ENCODE measurements around the gene CWF19L2.
"Not testable (repeated sequence)": the region's sequence is repeated elsewhere in the genome, so short reads cannot be mapped to it uniquely, and the experiment has no call there.

The CWF19L2 gene

DNA sequence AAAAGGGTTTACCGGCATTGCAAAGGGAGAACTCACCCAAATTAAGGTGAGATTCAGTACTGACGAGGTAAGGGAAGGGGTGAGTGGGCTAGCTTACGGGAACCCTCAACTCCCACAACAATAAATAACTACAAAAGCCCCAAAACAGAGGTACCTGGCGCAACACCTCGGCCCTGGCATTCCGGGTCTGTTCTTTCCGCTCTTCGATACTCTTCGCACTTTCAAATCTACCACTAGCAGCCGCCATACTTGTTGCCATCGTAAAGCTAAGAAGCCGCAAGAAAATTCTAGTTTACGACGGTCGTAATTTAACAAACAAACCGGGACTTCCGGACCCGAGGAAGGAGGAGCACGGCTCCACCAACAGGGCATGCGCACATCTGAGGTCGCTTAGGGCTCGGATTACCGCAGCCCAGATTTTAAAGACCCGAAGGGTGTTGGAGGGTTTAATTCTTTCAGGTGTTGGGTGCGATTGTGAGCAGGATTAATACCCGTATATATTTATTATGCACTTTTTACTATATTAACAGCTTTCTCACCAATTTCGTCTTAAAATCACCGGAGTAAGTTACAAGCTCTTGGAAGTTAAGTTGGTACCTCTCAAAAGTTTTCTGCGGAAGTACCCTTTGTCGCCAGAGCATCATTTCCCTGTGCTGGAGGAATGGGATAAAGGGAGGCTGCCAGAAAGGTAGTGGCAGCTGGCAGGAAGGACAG, at the start of gene CWF19L2:
TSS of gene CWF19L2 (minus strand) at position 268 of the 714 bp plus-strand sequence. CDS start at position 259, 9 bp downstream.
- DNase-seq (ENCODE audit: low read depth): peak; percentile 72

DNA sequence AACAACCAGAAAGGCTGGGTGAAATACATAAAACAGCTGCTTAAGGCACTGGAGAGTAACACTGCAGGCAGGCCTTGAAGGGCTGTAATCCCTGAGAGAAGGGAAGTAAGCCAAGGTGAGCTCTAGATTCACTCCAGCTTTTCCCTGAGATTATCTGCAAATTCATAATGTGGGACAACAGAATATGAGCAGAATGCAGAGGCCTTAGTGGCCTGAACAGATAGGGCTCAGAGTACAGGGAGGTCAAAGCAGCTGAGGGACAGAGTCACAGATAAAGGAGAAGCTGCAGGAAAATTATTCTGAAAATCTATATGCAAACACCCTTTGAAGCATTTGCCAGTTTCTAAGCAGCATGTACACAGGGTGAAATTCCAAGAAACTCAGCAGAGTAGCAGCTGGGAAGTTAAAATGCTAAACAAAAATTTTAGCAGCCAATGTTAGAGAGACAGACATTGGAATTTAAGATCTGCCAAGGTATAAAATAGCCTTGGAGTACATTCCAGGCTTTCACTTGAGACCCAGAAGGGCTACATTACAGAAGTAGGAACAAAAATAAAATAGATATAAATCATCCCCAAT, 48.1 kb upstream of the CWF19L2 start:
- DNase-seq (ENCODE audit: low read depth): no peak

DNA sequence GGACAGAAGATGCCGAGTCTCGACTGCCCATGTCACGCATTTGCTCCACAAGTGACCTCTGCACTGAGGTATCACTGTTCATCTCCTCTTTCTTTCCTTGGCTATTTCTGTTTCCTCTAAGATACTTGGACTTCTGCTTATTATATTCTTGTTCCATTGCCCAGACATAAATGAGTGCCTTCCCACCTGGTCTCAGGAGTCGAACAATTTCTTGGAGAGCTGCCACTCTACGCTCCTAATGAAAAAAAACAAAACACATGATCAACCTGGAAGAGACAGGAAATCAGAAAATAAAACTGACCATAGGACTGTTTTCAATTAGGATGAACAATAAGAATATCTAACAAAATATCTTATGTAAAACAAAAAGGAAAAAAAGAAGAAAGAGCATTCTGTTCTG, 47.4 kb upstream of the CWF19L2 start:
- no peak for DNase-seq (ENCODE audit: low read depth)

DNA sequence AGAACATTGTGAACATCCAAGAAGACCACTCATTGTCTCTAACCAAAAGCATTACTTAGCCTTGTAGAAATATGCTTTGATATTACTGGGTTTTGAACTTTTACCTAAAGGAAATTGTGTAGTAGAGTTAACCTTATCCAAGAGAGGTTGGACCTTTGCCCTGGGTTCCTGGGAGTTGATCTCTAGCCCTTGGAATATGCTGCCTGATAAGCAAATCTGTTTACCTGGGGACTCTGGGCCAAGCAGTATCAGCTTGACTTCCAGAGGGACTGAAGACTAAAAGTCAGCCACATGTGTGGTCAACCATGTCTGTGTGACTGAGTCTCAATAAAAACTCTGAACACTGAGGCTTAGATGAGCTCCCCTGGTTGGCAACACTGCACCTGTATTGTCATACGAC, 44.1 kb upstream of the CWF19L2 start:
- DNase-seq (ENCODE audit: low read depth): no peak

DNA sequence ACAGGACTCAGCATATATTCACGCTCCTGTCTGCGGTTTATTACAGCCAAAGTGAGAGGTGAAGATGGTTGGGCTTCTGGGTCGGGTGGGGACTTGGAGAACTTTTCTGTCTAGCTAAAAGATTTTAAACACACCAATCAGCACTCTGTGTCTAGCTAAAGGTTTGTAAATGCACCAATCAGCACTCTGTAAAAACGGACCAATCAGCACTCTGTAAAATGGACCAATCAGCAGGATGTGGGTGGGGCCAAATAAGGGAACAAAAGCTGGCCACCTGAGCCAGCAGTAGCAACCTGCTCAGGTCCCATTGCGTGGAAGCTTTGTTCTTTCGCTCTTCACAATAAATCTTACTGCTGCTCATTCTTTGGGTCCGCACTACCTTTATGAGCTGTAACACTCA, 39.7 kb upstream of the CWF19L2 start:
- not testable (repeated sequence) for DNase-seq (ENCODE audit: low read depth)

DNA sequence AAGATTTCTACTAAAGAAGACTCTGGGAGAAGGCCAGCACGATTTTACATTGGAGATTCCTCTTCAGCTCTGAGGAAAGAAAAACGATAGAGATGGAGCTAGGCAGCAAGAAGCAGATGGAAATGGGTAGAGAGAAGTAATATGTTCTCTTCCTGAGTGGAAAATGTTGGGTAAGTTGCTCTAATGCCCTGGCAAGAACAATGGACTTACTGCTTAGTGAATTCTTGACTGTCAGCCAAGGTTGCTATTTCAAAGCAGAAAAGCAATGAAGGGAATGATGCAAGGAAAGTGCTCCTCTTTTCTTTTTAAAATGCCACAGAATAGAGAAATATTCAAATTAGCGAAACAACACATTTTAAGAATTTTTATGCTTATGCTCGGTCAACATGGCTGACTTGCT, 38.4 kb upstream of the CWF19L2 start:
- no peak for DNase-seq (ENCODE audit: low read depth)

DNA sequence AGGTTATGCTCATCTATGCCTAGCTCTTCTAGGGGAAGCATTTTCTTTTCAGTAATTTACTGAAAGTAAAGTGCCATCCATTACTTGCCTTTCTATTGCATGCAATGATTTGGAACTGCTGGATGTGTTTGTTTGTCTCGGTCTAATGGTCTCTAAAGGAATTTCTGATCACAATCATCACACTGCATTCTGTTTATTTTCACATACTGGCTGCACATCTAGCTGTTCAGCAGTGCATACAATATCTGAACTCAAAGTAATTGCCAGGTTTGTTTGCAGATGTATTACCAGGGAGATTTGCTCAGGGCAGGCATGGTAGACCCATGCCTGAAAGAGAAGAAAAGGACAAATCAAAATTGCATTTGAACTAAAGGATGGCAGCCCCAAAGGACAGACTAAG, 36.4 kb upstream of the CWF19L2 start:
- no peak for DNase-seq (ENCODE audit: low read depth)

DNA sequence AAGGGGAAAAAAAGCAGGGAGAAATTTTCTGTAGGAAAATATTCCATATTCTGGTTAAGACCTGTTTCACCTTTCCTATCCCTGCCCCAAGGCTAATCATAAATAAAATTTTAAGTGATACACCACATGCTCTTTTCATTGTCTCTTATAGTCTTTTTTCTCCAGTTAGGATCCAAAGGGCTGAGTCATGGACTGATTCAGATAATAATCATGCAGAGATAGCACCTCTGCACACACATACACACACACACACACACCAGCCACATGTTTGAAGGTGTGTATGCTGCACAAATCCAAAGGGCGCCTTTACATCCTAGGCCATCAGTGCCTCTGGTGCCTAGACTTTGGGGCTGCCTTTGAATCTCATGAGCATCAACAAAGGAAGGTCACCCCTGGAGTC, 35.5 kb upstream of the CWF19L2 start:
- DNase-seq (ENCODE audit: low read depth): no peak

DNA sequence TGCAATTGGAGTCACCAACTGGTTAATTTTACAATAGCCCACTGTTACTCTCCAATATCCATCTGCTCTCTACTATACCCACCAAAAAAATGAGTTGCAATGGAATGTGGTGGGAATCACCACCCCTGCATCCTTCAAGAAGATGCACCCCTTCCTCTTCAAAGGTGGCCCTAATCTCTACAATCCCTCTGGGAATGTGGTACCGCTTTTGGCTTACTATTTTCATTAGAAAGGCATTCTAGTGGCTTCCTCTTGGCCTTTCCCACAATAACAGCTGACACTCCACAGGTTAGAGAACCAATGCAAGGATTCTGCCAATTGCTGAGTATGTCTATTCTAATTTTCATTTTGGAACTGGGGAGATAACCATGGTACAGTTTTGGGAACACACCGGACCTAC, 33.2 kb upstream of the CWF19L2 start:
- no peak for DNase-seq (ENCODE audit: low read depth)

DNA sequence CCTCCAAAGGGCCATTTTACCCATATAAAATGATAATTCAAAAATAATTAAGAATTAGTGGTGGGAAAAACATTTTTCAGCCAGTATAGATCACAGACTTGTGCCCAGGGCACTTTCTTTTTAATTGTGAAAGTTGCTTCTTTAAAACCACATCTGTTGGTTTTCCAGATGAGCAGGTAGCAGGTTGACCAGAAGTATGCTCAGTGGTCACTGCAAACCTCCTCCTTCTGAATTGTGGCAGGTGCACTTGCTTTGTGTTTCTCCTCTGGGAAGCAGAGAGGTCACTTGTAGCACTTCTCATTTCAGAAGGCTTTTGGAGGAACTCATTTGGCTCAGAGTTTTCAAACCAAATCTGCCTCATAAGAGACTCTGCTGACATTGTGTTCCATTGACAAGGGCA, 24.6 kb upstream of the CWF19L2 start:
- no peak for DNase-seq (ENCODE audit: low read depth)

DNA sequence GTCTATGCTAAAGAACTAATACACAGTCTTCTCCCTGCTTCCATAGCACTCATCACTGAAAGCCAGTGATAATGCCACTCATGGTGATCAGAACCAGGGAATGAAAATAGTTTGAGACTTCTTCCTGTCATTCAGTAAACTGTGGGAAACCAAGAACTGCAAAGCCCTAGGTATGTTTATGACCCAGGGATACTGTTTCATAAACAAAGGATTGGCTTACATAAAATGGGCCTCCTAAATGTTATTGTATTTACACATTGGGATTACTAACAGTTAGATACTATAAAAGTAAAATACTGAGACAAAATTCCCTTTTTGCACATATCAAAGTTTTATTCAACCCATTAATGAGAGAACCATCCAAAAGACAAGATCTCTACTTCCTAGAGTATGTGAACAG, 21.3 kb upstream of the CWF19L2 start:
- DNase-seq (ENCODE audit: low read depth): no peak

DNA sequence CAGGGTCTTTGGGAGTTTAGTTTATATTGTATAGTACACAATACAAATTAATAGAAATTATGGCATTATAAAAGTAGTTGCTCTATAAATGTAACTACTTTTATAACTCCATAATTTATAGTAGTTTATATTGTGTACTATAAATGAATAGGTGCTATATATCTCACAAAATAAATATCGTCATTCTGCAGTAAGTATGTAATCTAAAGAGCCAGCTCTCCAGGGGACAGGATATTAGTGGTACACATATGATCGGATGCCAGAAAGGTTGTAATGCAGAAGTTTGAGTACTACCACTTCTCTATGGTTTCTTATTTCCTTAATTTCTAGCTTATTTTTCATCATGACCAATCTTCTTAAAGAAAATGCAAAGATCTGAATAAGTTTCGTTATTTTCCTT, 20.2 kb upstream of the CWF19L2 start:
- DNase-seq (ENCODE audit: low read depth): no peak

DNA sequence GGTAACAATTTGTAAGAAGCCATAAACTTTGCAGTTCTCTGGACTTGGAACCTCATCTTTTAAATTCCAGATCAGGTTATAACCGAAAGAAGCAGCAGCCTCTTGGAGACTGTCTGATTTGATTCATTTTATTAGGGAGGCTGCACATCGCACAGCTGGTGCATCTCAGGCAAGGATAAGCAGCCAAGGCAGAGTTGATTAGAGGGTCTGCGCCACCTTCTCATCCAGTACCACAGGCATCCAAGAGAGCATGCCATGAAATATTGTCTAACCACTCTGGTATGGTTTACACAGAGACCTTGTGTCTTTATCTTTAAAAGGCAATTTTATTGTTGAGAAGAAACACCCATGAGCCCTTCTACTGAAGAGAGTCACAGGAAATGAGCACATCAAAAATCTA, 16.2 kb upstream of the CWF19L2 start:
- no peak for DNase-seq (ENCODE audit: low read depth)

DNA sequence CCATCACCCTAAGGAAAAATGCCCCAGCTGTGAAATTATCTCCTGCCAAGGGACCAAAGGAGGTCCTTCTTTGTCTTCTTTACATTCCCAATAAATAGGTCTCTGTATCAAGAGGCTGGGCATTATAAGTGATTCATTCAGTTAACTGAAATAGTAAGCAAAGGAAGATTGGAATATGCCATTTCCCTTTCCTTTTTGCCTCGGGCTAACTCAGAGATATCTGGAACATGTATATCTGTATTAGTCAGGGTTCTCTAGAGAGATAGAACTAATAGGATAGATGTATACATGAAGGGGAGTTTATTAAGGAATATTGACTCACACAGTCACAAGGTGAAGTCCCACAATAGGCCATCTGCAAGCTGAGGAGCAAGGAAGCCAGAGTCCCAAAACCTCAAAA, 15.3 kb upstream of the CWF19L2 start:
- no peak for DNase-seq (ENCODE audit: low read depth)

DNA sequence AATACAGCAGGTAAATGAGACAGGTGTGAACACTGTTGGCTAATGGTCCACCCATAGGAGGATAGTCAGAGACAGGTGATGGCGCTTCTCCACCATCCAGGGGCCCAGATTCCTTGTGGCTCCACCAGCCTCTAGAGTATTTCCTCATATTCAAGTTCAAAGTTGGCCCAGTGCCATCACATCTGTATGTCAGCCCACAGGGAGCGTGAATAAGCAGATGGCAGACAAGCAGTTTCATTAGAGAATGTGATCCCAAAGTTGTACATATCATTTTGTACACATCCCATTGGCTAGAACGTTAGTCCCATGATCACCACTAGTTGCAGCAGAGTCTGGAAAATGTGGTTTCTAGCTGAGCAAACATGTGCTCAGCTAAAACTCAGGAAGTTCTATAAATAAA, 11.0 kb upstream of the CWF19L2 start:
- no peak for DNase-seq (ENCODE audit: low read depth)

DNA sequence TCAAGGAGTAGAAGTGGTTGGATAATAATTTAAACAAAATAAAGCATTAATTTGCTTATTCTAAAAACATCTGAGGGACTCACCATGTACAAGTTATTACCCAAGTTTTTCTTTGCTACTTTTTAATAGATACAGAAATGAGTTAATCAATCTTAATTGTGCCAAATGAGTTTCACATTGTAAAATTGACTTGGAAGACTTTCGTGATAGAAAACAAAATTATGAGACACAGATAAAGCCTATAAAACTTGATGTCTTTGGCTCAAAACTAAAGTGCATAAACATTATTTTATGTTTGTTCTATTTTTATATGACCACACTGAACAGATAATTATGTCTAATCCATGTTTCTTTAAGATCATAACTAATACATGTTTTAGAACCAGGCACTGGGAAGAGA, 10.1 kb upstream of the CWF19L2 start:
- DNase-seq (ENCODE audit: low read depth): no peak

DNA sequence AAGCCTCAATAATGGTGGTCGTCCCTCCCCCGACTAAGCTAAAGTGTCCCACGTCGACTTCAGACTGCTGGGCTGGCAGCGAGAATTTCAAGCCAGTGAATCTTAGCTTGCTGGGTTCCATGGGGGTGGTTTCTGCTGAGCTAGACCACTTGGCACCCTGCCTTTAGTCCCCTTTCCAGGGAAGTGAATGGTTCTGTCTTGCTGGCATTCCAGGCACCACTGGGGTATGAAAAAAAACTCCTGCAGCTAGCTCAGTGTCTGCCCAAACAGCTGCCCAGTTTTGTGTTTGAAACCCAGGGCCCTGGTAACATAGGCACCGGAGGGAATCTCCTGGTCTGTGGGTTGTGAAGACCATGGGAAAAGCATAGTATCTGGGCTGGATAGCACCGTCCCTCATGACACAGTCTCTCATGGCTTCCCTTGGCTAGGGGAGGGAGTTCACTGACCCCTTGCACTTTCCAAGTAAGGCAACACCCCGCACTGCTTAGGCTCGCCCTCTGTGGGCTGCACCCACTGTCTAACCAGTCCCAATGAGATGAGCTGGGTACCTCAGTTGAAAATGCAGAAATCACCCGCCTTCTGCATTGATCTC, 8.7 kb upstream of the CWF19L2 start:
- DNase-seq (ENCODE audit: low read depth): not testable (repeated sequence)

DNA sequence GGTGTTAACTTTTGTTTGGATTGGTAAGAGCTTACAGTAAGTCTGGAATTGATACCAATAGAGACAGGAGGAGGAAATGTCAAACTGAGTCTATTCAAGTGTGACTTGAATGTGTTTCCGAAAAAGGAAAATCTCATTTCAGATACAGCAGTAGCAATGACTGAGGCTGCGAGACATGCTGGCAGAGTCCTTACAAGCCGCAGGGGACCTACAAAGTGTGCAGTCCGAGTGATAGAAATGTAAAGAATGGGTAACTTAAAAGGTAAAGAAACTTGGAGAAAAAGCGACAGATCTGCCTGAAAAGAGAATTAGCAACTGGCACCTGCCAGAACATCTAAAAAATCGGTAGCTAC, 444 bp downstream of the CWF19L2 start:
- no peak for DNase-seq (ENCODE audit: low read depth)

DNA sequence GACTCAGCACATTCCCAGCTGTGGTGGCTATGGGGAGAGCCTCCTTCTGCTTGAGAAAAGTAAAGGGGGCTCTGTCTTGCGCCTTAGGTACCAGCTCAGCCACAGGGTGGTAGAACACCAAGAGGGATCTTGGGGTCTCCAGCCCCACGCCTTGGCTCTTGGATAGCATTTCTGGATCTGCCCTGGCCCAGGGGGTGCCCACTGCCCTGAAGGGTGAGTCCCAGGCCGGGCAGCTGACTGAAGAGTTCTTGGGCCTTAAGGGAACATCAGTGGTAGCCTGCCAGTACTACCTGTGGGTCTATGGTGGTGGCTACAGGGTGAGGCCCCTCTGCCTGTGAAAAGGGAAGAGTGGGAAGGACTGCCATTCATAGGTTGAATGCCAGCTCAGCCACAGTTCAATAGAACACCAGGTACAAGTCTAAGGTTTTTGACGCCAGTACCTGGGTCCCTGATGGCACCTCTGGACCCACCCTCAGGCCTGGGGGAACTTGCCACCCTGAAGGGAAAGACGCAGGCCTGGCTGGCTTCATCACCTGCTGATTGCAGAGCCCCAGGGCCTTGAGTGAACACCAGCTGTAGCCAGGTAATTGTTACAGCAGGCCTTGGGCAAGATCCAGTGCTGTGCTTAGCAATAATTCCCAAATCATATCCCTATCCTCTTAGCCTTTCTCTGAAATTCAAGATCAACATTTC, 3.9 kb downstream of the CWF19L2 start:
- no peak for DNase-seq (ENCODE audit: low read depth)

DNA sequence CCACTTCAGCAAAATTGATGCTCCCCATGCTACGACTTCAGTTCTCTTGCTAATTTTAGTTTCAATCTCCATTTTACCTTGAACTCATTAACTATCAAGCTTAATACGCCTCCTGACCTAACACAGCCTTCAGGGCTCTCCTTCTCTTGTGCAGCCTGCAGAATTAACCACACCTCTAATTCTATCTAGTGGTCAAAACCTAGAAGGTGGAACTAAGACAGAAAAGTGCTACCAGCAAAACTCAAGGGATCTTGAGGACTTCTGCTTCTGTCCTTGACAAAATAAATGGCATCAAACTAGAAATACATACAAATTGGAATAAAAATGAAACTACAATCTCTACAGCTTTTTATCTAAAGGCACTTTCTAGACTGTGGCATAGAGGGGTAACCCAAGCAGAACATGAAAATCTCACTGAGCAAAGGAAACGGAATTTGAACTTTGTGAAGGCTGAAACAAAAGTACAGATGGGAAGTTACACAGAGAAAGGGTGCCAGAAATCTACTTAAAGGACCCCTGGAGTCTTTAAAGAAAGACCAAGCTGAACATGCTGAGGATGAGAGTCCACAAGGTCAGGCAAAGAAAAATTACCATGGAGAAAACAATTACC, 10.7 kb downstream of the CWF19L2 start:
- DNase-seq (ENCODE audit: low read depth): no peak

DNA sequence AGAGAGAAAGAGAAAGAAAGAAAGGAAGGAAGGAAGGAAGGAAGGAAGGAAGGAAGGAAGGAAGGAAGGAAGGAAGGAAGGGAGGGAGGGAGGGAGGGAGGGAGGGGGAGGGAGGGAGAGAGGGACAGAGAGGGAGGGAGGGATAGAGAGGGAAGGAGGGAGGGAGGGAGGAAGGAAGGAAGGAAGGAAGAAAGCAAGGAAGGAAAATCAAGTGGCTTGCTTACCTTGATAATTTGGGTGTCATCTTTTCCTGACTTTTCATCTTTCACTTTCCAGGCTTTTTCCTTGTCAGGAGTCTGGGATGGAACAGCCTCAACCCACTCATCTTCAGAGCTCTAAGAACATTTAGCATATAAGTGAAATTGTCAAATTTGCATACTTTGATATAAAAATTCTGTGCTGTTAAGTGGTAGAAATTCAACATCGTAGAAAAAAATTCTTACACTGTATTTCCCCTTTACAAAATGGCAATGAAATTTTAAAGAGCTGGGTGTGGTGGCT, 14.9 kb downstream of the CWF19L2 start:
- DNase-seq (ENCODE audit: low read depth): no peak

DNA sequence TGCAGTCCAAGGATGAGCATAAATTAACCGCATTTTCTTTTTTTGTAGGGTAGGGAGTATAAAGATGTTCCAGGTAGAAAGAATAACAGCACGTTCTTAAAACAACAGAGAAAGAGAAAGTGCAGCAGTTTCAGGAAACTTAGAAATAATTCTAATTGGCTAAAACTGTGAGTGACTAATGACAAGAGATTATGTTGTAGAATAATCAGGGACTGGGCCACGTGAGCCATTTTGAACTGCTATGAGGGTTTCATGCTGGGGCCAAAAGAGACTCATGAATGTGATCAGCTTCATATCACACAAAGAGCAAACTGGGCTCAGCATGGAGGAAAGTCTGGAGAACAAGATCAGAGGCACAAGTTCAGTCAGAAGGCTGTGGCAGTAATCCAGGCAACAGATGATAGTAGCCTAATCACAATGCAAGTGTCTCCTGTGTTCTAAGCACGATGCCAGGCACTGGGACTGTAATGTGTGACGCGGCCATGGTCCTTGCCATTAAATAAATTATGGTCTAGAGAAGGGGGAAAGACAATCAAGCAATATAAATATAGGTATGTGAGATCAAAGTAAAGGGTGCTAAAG, 17.9 kb downstream of the CWF19L2 start:
- no peak for DNase-seq (ENCODE audit: low read depth)

Data from HS-27A (cell line).